ENCODE measurements around the gene ADAT2. TPM values are rescaled to one million over a fixed set of nuclear protein-coding genes. Genes with fewer than 3 reads are reported as not detected.

The ADAT2 gene
- total and polyA plus RNA-seq, 7 donors, result 0.60 to 8.7 (median 2.5) TPM

DNA sequence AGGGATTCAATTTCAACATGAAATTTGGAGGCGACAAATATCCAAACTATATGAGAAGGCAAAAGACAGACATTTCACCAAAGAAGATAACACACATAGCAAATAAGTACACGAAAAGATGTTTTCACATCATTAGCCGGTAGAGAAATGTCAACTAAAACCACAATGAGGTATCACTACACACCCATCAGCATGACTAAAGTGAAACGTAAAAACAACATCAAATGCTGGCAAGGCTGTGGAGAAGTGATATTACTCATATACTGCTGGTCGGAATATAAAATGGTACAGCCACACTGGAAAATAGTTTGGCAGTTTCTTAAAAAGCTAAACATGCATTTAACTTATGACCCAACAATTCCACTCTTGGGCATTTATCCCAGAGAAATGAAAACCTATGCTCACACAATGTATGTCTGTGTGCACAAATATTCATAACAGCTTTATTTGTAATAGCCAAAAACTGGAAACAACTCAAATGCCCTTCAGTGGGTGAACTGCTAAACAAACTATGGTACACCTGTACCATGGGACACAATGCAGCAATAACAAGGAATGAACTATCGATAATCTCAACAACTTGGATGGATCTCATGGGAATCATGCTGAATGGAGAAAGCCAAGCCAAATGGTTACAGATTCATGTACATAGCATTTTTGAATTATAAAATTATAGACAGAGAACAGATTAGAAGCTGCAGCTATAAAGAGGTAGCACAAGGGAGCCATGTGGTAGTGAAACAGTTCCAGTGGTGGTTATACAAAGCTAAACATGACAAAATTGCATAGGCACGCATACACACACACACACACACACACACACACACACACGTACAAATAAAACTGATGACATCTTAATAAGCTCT lies 8.6 kb downstream of the ADAT2 start:
- no peak overlapping the region for H3K27ac ChIP-seq
- no peak overlapping the region for H3K4me3 ChIP-seq
- WGBS, 2 donors, result 84 to 91% methylated on average over 8 of the region's 8 CpGs
- DNase-seq, result no peak
- intact Hi-C loops (cut with DNase I), result no loop called here
- no peaks in the 10 kb centered on the region for H3K27me3 ChIP-seq
- no peaks in the 10 kb centered on the region for H3K9me3 ChIP-seq
- H3K36me3 ChIP-seq, result no peaks in the 10 kb centered on the region
- no peaks in the 10 kb centered on the region for H3K4me1 ChIP-seq
- TF ChIP-seq POLR2A (IDR thresholded peaks at IDR 0.05) (no peak), POLR2AphosphoS5 (IDR thresholded peaks at IDR 0.05) (no peak), EP300 (IDR thresholded peaks at IDR 0.05) (no peak)
- TF ChIP-seq, protein P1, sequence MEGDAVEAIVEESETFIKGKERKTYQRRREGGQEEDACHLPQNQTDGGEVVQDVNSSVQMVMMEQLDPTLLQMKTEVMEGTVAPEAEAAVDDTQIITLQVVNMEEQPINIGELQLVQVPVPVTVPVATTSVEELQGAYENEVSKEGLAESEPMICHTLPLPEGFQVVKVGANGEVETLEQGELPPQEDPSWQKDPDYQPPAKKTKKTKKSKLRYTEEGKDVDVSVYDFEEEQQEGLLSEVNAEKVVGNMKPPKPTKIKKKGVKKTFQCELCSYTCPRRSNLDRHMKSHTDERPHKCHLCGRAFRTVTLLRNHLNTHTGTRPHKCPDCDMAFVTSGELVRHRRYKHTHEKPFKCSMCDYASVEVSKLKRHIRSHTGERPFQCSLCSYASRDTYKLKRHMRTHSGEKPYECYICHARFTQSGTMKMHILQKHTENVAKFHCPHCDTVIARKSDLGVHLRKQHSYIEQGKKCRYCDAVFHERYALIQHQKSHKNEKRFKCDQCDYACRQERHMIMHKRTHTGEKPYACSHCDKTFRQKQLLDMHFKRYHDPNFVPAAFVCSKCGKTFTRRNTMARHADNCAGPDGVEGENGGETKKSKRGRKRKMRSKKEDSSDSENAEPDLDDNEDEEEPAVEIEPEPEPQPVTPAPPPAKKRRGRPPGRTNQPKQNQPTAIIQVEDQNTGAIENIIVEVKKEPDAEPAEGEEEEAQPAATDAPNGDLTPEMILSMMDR (IDR thresholded peaks at IDR 0.05), result no peak

DNA sequence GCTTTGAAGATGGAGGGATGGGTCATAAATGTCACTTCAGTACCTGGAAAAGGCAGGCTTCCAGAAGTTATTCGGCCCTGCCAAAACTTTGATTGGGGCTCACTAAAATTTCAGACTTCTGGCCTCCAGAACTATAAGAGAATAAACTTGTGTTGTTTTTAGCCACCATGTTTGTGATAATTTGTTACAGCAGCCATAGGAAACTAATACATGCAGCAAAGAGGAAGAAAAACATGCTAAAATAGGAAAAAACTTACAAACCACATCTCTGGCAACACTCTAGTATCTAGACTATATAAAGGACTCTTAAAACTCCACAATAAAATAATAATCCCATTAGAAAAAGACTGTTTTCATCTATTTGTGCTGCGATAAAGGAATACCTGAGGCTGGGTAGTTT lies 9.5 kb downstream of the ADAT2 start:
- TF ChIP-seq POLR2AphosphoS5 (IDR thresholded peaks at IDR 0.05) (no peak), POLR2A (IDR thresholded peaks at IDR 0.05) (no peak), EP300 (IDR thresholded peaks at IDR 0.05) (no peak)
- TF ChIP-seq, protein P1 (IDR thresholded peaks at IDR 0.05), result no peak
- DNase-seq, result no peak
- Histone ChIP-seq H3K27ac (no peak overlapping the region), H3K36me3 (no peaks in the 10 kb centered on the region), H3K27me3 (no peaks in the 10 kb centered on the region), H3K4me3 (no peak overlapping the region), H3K4me1 (no peaks in the 10 kb centered on the region), H3K9me3 (no peaks in the 10 kb centered on the region)
- intact Hi-C loops (cut with DNase I), result no loop called here
- 97 to 100% methylated on average over 2 of the region's 2 CpGs for WGBS, 2 donors

DNA sequence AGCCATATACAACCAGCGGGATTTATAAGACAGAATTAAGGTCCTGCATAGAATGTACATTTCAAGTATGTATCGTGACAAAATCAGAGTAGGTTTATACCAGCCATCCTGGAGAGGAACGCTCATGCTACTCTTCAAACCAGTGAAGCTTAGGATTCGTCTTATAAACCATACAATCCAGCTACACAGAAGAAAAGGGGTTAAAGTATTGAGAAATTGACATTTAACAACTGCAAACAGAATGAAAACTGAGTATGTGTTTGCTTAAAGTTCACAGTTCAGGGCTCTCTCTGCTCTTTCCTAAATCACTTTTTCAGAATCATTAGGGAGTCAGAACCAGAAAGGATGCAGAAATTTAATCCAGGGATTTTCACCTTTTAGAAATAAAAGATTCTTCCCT lies 17.9 kb downstream of the ADAT2 start:
- H3K27ac ChIP-seq, result no peak overlapping the region
- H3K9me3 ChIP-seq, result no peaks in the 10 kb centered on the region
- 94 to 97% methylated on average over 4 of the region's 4 CpGs for WGBS, 2 donors
- TF ChIP-seq, protein P1 (IDR thresholded peaks at IDR 0.05), result no peak
- TF ChIP-seq POLR2AphosphoS5 (IDR thresholded peaks at IDR 0.05) (no peak), EP300 (IDR thresholded peaks at IDR 0.05) (no peak), POLR2A (IDR thresholded peaks at IDR 0.05) (no peak)
- DNase-seq, result no peak
- no peak overlapping the region for H3K4me3 ChIP-seq
- H3K27me3 ChIP-seq, result no peaks in the 10 kb centered on the region
- H3K4me1 ChIP-seq, result no peaks in the 10 kb centered on the region
- intact Hi-C loops (cut with DNase I), result no loop called here
- peaks cover 0 to 4% (median 0%) of the 10 kb centered on the region in 4 donors for H3K36me3 ChIP-seq

DNA sequence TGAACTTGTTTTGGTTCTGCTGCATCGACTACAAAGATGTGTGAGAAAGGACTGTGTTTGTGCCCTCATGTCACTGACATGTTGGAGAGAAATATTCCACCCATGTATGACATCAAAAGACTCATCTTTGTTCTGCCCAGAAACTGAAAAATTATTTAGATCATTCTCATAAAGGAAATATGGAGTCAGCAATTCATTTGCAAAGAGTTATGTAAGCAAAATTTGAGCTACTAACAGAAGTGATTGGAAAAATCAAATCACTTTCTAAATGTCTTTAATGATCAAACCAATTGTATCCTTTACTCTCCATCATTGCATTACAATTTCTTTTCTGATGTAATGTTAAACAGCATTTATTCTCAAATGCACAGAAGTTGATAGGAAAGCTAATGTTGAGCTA lies 19.3 kb downstream of the ADAT2 start:
- no peak overlapping the region for H3K27ac ChIP-seq
- H3K4me1 ChIP-seq, result no peaks in the 10 kb centered on the region
- H3K9me3 ChIP-seq, result no peaks in the 10 kb centered on the region
- WGBS, 2 donors, result 69 to 92% methylated on average over 1 of the region's 1 CpG
- H3K4me3 ChIP-seq, result no peak overlapping the region
- H3K27me3 ChIP-seq, result no peaks in the 10 kb centered on the region
- H3K36me3 ChIP-seq, result peaks cover 0 to 4% (median 0%) of the 10 kb centered on the region in 4 donors
- DNase-seq, result no peak
- intact Hi-C loops (cut with DNase I), result no loop called here
- TF ChIP-seq EP300 (IDR thresholded peaks at IDR 0.05), result no peak

DNA sequence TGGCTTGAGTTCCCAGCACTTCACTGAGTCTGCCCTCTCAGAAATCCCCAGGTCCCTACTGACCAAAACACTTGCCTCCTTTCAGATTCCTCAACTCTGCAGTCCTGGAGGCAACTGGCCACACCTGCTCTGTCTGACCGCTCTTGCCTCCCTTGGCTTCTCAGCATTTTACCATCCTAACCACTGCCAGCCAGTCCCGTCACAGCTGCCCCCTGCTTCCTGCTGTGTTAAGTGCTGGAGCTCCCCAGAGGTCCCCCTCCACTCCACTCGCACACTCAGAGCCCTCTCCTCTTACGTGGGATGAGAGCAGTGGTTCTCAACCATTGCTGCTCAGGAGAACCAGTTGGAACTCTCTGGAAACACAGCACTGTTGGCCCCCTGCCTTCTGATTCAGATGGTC lies 20.5 kb downstream of the ADAT2 start:
- 93 to 94% methylated on average over 4 of the region's 4 CpGs for WGBS, 2 donors
- no peak for TF ChIP-seq EP300 (IDR thresholded peaks at IDR 0.05)
- TF ChIP-seq POLR2A (IDR thresholded peaks at IDR 0.05), result no peak
- no peak for TF ChIP-seq POLR2AphosphoS5 (IDR thresholded peaks at IDR 0.05)
- Histone ChIP-seq H3K9me3 (no peaks in the 10 kb centered on the region), H3K4me3 (no peak overlapping the region), H3K36me3 (peaks cover 0 to 4% (median 0%) of the 10 kb centered on the region in 4 donors), H3K27me3 (no peaks in the 10 kb centered on the region), H3K27ac (no peak overlapping the region), H3K4me1 (no peaks in the 10 kb centered on the region)
- intact Hi-C loops (cut with DNase I), result no loop called here
- DNase-seq, result no peak

All from sigmoid colon (tissue), 7 donors.